ENCODE data around the gene SPRR2F. TPM values are rescaled to one million over a fixed set of nuclear protein-coding genes. Genes with fewer than 3 reads are reported as not detected.

SPRR2F gene
- total RNA-seq, 1 experiment from 2014 or later = not detected

DNA sequence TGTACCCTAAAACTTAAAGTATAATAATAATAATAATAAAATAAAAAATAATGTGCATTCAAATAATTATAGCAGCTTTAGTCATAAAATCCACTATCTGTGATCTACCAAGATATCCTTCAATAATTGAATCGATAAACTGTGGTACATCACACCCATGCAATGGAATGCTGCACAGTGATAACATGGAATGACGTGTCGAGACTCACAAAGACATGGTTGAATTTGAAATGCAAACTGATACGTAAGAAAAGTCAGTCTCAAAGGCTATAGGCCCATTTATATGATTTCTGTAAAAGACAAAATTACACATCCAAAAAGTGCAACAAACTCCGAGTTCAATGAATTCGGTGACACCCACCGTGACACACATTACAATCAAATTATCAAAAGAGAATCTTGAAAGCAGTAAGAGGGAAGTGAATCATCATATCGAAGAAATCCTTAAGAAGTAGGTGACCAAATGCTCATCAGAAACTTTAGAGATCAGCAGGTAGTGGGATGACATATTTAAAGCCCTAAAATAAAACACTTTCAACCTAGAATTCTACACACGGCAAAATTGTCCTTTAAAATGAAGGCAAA, 13.8 kb downstream of the SPRR2F start:
- ChIA-PET CTCF (no interaction called here), POLR2A (ENCODE audit: low non-redundant PET) (interaction anchor here (0.6 kb wide), 1 partner anchor 870 kb away, joined by 7 read pairs; no protein-coding TSS in a partner anchor)
- Histone ChIP-seq H3K27ac (ENCODE audit: low read depth, low read length, poor library complexity, severe bottlenecking) (no peak overlapping the region), H3K27me3 (replicated peaks; ENCODE audit: insufficient read depth, low read depth, low read length, poor library complexity) (peaks cover 38% of the 10 kb centered on the region), H3K9me3 (ENCODE audit: low read depth, low read length, poor library complexity, severe bottlenecking) (no peaks in the 10 kb centered on the region), H3K4me3 (ENCODE audit: low read depth, low read length, poor library complexity, severe bottlenecking) (no peak overlapping the region), H3K4me1 (ENCODE audit: insufficient read depth, low read length, poor library complexity, severe bottlenecking) (no peaks in the 10 kb centered on the region), H3K36me3 (ENCODE audit: insufficient read depth, low read length, poor library complexity, severe bottlenecking) (no peaks in the 10 kb centered on the region)
- BruUV-seq (replicated peaks) = no TSS peak
- no peak for TF ChIP-seq EZH2 (IDR thresholded peaks at IDR 0.05; ENCODE audit: borderline replicate concordance, low read depth, low read length, poor library complexity, severe bottlenecking)
- TF ChIP-seq, protein P1, sequence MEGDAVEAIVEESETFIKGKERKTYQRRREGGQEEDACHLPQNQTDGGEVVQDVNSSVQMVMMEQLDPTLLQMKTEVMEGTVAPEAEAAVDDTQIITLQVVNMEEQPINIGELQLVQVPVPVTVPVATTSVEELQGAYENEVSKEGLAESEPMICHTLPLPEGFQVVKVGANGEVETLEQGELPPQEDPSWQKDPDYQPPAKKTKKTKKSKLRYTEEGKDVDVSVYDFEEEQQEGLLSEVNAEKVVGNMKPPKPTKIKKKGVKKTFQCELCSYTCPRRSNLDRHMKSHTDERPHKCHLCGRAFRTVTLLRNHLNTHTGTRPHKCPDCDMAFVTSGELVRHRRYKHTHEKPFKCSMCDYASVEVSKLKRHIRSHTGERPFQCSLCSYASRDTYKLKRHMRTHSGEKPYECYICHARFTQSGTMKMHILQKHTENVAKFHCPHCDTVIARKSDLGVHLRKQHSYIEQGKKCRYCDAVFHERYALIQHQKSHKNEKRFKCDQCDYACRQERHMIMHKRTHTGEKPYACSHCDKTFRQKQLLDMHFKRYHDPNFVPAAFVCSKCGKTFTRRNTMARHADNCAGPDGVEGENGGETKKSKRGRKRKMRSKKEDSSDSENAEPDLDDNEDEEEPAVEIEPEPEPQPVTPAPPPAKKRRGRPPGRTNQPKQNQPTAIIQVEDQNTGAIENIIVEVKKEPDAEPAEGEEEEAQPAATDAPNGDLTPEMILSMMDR (conservative IDR thresholded peaks at IDR 0.05; ENCODE audit: low read depth, low read length) = no peak
- DNase-seq (ENCODE audit: low spot score) = no peak
- intact Hi-C loops (cut with micrococcal nuclease; ENCODE audit: unreplicated experiment) = no loop called here

DNA sequence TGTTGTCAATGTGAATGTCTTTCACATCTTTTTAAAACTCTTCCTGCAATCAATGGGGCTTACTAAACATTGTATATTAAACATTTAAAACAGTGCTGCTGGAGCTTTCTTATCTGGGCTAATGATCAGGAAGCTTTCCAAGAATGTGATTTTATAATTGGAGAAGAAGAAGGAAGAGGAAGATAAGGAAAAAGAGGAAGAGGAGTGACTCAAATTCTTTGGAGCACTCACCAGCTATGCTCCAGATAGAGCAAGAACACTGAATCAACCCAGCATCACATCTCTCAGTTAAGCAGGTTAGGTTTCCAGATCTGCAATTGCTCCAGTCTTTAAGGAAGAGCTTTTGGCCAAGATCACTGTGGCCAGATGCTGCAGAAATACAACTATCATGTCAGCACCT, 17.6 kb downstream of the SPRR2F start:
- POLR2A ChIA-PET (ENCODE audit: low non-redundant PET) = no interaction called here
- Histone ChIP-seq H3K27me3 (replicated peaks; ENCODE audit: insufficient read depth, low read depth, low read length, poor library complexity) (peaks cover 32% of the 10 kb centered on the region), H3K27ac (ENCODE audit: low read depth, low read length, poor library complexity, severe bottlenecking) (no peak overlapping the region), H3K36me3 (ENCODE audit: insufficient read depth, low read length, poor library complexity, severe bottlenecking) (no peaks in the 10 kb centered on the region), H3K9me3 (ENCODE audit: low read depth, low read length, poor library complexity, severe bottlenecking) (no peaks in the 10 kb centered on the region), H3K4me1 (ENCODE audit: insufficient read depth, low read length, poor library complexity, severe bottlenecking) (no peaks in the 10 kb centered on the region), H3K4me3 (ENCODE audit: low read depth, low read length, poor library complexity, severe bottlenecking) (no peak overlapping the region)
- DNase-seq (ENCODE audit: low spot score) = no peak
- TF ChIP-seq, protein P1 (conservative IDR thresholded peaks at IDR 0.05; ENCODE audit: low read depth, low read length) = no peak
- no peak for TF ChIP-seq EZH2 (IDR thresholded peaks at IDR 0.05; ENCODE audit: borderline replicate concordance, low read depth, low read length, poor library complexity, severe bottlenecking)
- BruUV-seq (replicated peaks) = no TSS peak
- intact Hi-C loops (cut with micrococcal nuclease; ENCODE audit: unreplicated experiment) = no loop called here
- CTCF ChIA-PET = no interaction called here

GRCh38 chr1:153094426-153094825, 18.9 kb downstream of the SPRR2F start, which contains the start of gene SPRR2E:
SPRR2E (minus strand) TSS chr1:153094526; CDS start chr1:153093751, 775 bp downstream.
- no peak for TF ChIP-seq EZH2 (IDR thresholded peaks at IDR 0.05; ENCODE audit: borderline replicate concordance, low read depth, low read length, poor library complexity, severe bottlenecking)
- TF ChIP-seq, protein P1 (conservative IDR thresholded peaks at IDR 0.05; ENCODE audit: low read depth, low read length) = no peak
- intact Hi-C loops (cut with micrococcal nuclease; ENCODE audit: unreplicated experiment) = no loop called here
- DNase-seq (ENCODE audit: low spot score) = no peak
- Histone ChIP-seq H3K27ac (ENCODE audit: low read depth, low read length, poor library complexity, severe bottlenecking) (no peak within 1 kb of the TSS), H3K4me1 (ENCODE audit: insufficient read depth, low read length, poor library complexity, severe bottlenecking) (no peaks in the 10 kb centered on the region), H3K9me3 (ENCODE audit: low read depth, low read length, poor library complexity, severe bottlenecking) (no peaks in the 10 kb centered on the region), H3K4me3 (ENCODE audit: low read depth, low read length, poor library complexity, severe bottlenecking) (no peak within 1 kb of the TSS), H3K36me3 (ENCODE audit: insufficient read depth, low read length, poor library complexity, severe bottlenecking) (no peaks in the 10 kb centered on the region), H3K27me3 (replicated peaks; ENCODE audit: insufficient read depth, low read depth, low read length, poor library complexity) (peaks cover 25% of the 10 kb centered on the region)
- POLR2A ChIA-PET (ENCODE audit: low non-redundant PET) = no interaction called here
- no TSS peak for BruUV-seq (replicated peaks)
- CTCF ChIA-PET = no interaction called here
